OCI-M2 (cell line): ENCODE results near the gene ATF6.
"Not testable (repeated sequence)": the region's sequence is repeated elsewhere in the genome, so short reads cannot be mapped to it uniquely, and the experiment has no call there.

Experiments
- DNase-seq: peaks from one replicate; lab custom pipeline; 2025; ENCODE audit not compliant: unreplicated experiment; lab: John Stamatoyannopoulos, UW

ATF6 gene

GRCh38 chr1:161832299-161832907 lies 66.3 kb downstream of the ATF6 start:
- DNase-seq = not testable (repeated sequence)

GRCh38 chr1:161834967-161835550 lies 68.9 kb downstream of the ATF6 start:
- DNase-seq = no peak

- no peak for DNase-seq
Measured at GRCh38 chr1:161836018-161836417, 69.9 kb downstream of the ATF6 start.

- DNase-seq = no peak
Measured at GRCh38 chr1:161838362-161838761, 72.2 kb downstream of the ATF6 start.

GRCh38 chr1:161838885-161839284 lies 72.8 kb downstream of the ATF6 start:
- no peak for DNase-seq

GRCh38 chr1:161839591-161839990 lies 73.5 kb downstream of the ATF6 start:
- no peak for DNase-seq

- DNase-seq = no peak
Measured at GRCh38 chr1:161840363-161840762, 74.2 kb downstream of the ATF6 start.

- no peak for DNase-seq
Measured at GRCh38 chr1:161843156-161843555, 77.0 kb downstream of the ATF6 start.

GRCh38 chr1:161844696-161845095 lies 78.6 kb downstream of the ATF6 start:
- no peak for DNase-seq

- DNase-seq = no peak
Measured at GRCh38 chr1:161848676-161849075, 82.6 kb downstream of the ATF6 start.

GRCh38 chr1:161849518-161849917 lies 83.4 kb downstream of the ATF6 start:
- DNase-seq = no peak

- DNase-seq = no peak
Measured at GRCh38 chr1:161855260-161855659, 89.1 kb downstream of the ATF6 start.

- DNase-seq = no peak
Measured at GRCh38 chr1:161858271-161858670, 92.2 kb downstream of the ATF6 start.

- DNase-seq = no peak
Measured at GRCh38 chr1:161863549-161863948, 97.4 kb downstream of the ATF6 start.

- DNase-seq = no peak
Measured at GRCh38 chr1:161864577-161864976, 98.5 kb downstream of the ATF6 start.

GRCh38 chr1:161866241-161866640 lies 100.1 kb downstream of the ATF6 start:
- DNase-seq = no peak

- no peak for DNase-seq
Measured at GRCh38 chr1:161868832-161869231, 102.7 kb downstream of the ATF6 start.

- no peak for DNase-seq
Measured at GRCh38 chr1:161869291-161869690, 103.2 kb downstream of the ATF6 start.

- no peak for DNase-seq
Measured at GRCh38 chr1:161872506-161872905, 106.4 kb downstream of the ATF6 start.

- DNase-seq = no peak
Measured at GRCh38 chr1:161879261-161879660, 113.1 kb downstream of the ATF6 start.

GRCh38 chr1:161884475-161884874 lies 118.4 kb downstream of the ATF6 start:
- DNase-seq = no peak

GRCh38 chr1:161885003-161885402 lies 118.9 kb downstream of the ATF6 start:
- DNase-seq = no peak

GRCh38 chr1:161885759-161886158 lies 119.6 kb downstream of the ATF6 start:
- DNase-seq = no peak
